ENCODE data around the gene ZNRF3. TPM values are rescaled to one million over a fixed set of nuclear protein-coding genes. Genes with fewer than 3 reads are reported as not detected.

Gene ZNRF3
- polyA plus RNA-seq, 1 experiment, result 1.1 TPM

GRCh38 chr22:29061773-29062172 lies 178.4 kb downstream of the ZNRF3 start, which contains the start of gene C22orf31:
Gene C22orf31, minus strand, starts transcription at chr22:29061831. Its CDS starts 39 bp downstream, at chr22:29061792.
- H3K4me3 ChIP-seq (ENCODE audit: low read depth, low read length), result no peak within 1 kb of the TSS
- H3K36me3 ChIP-seq (ENCODE audit: control insufficient read depth, insufficient read depth, low read length), result no peaks in the 10 kb centered on the region
- no peak for DNase-seq (ENCODE audit: low read depth)
- ChIA-PET POLR2A (no interaction called here), CTCF (interaction anchor here (0.6 to 1.9 kb wide), 4 partner anchors 14 to 184 kb away, joined by 3 to 5 read pairs (median 4); no protein-coding TSS in a partner anchor)
- peaks cover 9% of the 10 kb centered on the region; the same call in 1 of the 2 replicates for H3K27me3 ChIP-seq (ENCODE audit: control insufficient read depth, insufficient read depth, low read length)
- TF ChIP-seq CTCF (IDR thresholded peaks at IDR 0.05; ENCODE audit: insufficient read depth, low read depth, low read length), result no peak

- POLR2A ChIA-PET, result no interaction called here
- CTCF ChIA-PET, result interaction anchor here (1.9 kb wide), 1 partner anchor 14 kb away, joined by 4 read pairs; no protein-coding TSS in a partner anchor
- TF ChIP-seq CTCF (IDR thresholded peaks at IDR 0.05; ENCODE audit: insufficient read depth, low read depth, low read length), result no peak
- Histone ChIP-seq H3K4me3 (ENCODE audit: low read depth, low read length) (no peak overlapping the region), H3K27me3 (ENCODE audit: control insufficient read depth, insufficient read depth, low read length) (peaks cover 9% of the 10 kb centered on the region; the same call in 1 of the 2 replicates), H3K36me3 (ENCODE audit: control insufficient read depth, insufficient read depth, low read length) (no peaks in the 10 kb centered on the region)
- DNase-seq (ENCODE audit: low read depth), result no peak
Measured at GRCh38 chr22:29062286-29062821, 179.0 kb downstream of the ZNRF3 start.

GRCh38 chr22:29065468-29066190 lies 182.3 kb downstream of the ZNRF3 start:
- ChIA-PET CTCF (interaction anchor here (0.8 to 1.2 kb wide), 2 partner anchors 89 to 1674 kb away, joined by 3 to 5 read pairs; no protein-coding TSS in a partner anchor), POLR2A (interaction anchor here (0.6 kb wide), 1 partner anchor 13 kb away, joined by 5 read pairs; no protein-coding TSS in a partner anchor)
- H3K36me3 ChIP-seq (ENCODE audit: control insufficient read depth, insufficient read depth, low read length), result no peaks in the 10 kb centered on the region
- TF ChIP-seq CTCF (IDR thresholded peaks at IDR 0.05; ENCODE audit: insufficient read depth, low read depth, low read length), result no peak
- no peak for DNase-seq (ENCODE audit: low read depth)
- no peak overlapping the region for H3K4me3 ChIP-seq (ENCODE audit: low read depth, low read length)
- H3K27me3 ChIP-seq (ENCODE audit: control insufficient read depth, insufficient read depth, low read length), result peaks cover 11% of the 10 kb centered on the region

GRCh38 chr22:29069463-29069862 lies 186.1 kb downstream of the ZNRF3 start:
- Histone ChIP-seq H3K27me3 (ENCODE audit: control insufficient read depth, insufficient read depth, low read length) (peaks cover 12% of the 10 kb centered on the region), H3K36me3 (ENCODE audit: control insufficient read depth, insufficient read depth, low read length) (no peaks in the 10 kb centered on the region), H3K4me3 (ENCODE audit: low read depth, low read length) (no peak overlapping the region)
- ChIA-PET CTCF (interaction anchor here (1.0 to 1.8 kb wide), 2 partner anchors 85 to 214 kb away, joined by 3 to 4 read pairs; no protein-coding TSS in a partner anchor), POLR2A (no interaction called here)
- no peak for DNase-seq (ENCODE audit: low read depth)
- no peak for TF ChIP-seq CTCF (IDR thresholded peaks at IDR 0.05; ENCODE audit: insufficient read depth, low read depth, low read length)

GRCh38 chr22:29070490-29070889 lies 187.1 kb downstream of the ZNRF3 start:
- POLR2A ChIA-PET, result no interaction called here
- CTCF ChIA-PET, result interaction anchor here (1.0 to 1.8 kb wide), 2 partner anchors 84 to 215 kb away, joined by 3 to 4 read pairs; no protein-coding TSS in a partner anchor
- Histone ChIP-seq H3K36me3 (ENCODE audit: control insufficient read depth, insufficient read depth, low read length) (no peaks in the 10 kb centered on the region), H3K27me3 (ENCODE audit: control insufficient read depth, insufficient read depth, low read length) (peaks cover 13% of the 10 kb centered on the region), H3K4me3 (ENCODE audit: low read depth, low read length) (no peak overlapping the region)
- no peak for TF ChIP-seq CTCF (IDR thresholded peaks at IDR 0.05; ENCODE audit: insufficient read depth, low read depth, low read length)
- DNase-seq (ENCODE audit: low read depth), result no peak

Measured in BJ (cell line).